Esophagus squamous epithelium (tissue), 4 donors: Measurements from ENCODE around the gene ST6GAL1.

ENCODE experiments used
- CTCF ChIP-seq, 6 experiments: fragments of 450-650 bp in 4 of 6; fragments of 200-600 bp in 2 of 6; sonication (generic) in 2 of 6; IDR thresholded peaks; one replicate each; pipeline ENCODE4 v1.5.1; 2016 to 2019; ENCODE audit warnings: antibody characterized with exemption in 6 of 6, mild to moderate bottlenecking in 4 of 6, moderate library complexity in 4 of 6
- POLR2A ChIP-seq, 4 donors: fragments of 450-650 bp; IDR thresholded peaks; one replicate each; pipeline ENCODE4 v1.6.1; 2017; ENCODE audit warnings: antibody characterized with exemption in 4 of 4, mild to moderate bottlenecking in 4 of 4, moderate library complexity in 3 of 4

DNA sequence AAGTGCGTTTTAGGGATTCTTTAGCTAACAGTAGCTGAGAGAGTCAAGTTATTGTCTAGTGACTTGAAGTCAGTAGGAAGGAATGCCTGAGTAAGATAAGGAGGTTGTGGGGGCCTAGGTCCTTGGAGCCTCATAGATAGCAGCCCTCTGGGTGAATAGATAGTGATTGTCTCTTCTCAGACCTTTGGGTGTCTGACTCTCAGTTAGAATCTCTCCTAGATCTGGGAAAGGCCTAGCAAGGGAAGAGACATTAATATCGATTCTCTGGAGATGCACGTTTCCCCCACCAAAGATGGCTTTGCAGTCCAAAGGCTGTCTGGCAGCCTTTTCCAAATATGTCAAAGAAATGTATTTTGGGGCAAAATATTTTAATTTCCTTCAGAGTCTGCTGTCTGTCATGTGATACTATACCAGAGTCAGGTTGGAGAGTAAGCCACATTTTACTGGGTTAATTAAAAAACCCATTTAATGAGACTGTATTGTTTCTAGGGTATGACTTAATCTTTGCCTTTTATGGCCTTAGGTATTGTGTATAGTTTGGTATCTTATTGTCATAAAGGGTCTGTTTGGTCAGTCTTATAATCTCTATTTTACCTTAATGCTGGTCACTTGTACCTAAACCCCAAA lies 92.2 kb downstream of the ST6GAL1 start:
- TF ChIP-seq CTCF (IDR thresholded peaks at IDR 0.05) (no peak), POLR2A (IDR thresholded peaks at IDR 0.05) (no peak)
